Naive thymus-derived CD8-positive, alpha-beta T cell (primary cell): ENCODE data around the gene KIF2C. TPM values are rescaled to one million over a fixed set of nuclear protein-coding genes. Genes with fewer than 3 reads are reported as not detected.

Experiments used
- ATAC-seq, 2 donors: fragments of 150-1000 bp; cut with Tn5 transposase in 1 of 2; sonication (Bioruptor Pico), chemical (Tn5 transposase) in 1 of 2; 1 replicate in 1 of 2; 2 replicates in 1 of 2; pipeline ENCODE4 v1.10.0; 2021; ENCODE audit warnings: mild to moderate bottlenecking in 2 of 2, moderate library complexity in 2 of 2
- POLR2A ChIA-PET: fragments of 350-600 bp; sonication (Branson Sonifier 250); formaldehyde crosslinking; loops from one replicate; lab custom pipeline; 2021; ENCODE audit warnings: antibody characterized with exemption; lab: Charles Lee
- DNase-seq, 10 donors: peaks; one replicate each; pipeline versions ENCODE4 v3.0.0 to v3.0.0-alpha.2; 2020 to 2022
- H3K27ac Mint-ChIP-seq, 10 donors: one replicate each; pipeline ENCODE4 v1.8.0; 2020 to 2022; ENCODE audit warnings: mild to moderate bottlenecking in 10 of 10, mixed read lengths in 10 of 10, moderate library complexity in 4 of 10, inconsistent platforms in 1 of 10
- H3K27me3 Mint-ChIP-seq, 5 donors: one replicate each; pipeline ENCODE4 v1.8.0; 2021 to 2022; ENCODE audit warnings: mixed read lengths in 5 of 5
- H3K36me3 Mint-ChIP-seq, 3 donors: one replicate each; pipeline ENCODE4 v1.8.0; 2020 to 2022; ENCODE audit warnings: mixed read lengths in 3 of 3, mild to moderate bottlenecking in 2 of 3, inconsistent platforms in 1 of 3
- H3K4me1 Mint-ChIP-seq, 4 donors: one replicate each; pipeline ENCODE4 v1.8.0; 2021 to 2022; ENCODE audit warnings: mixed read lengths in 4 of 4
- H3K4me3 Mint-ChIP-seq, 10 donors: one replicate each; pipeline ENCODE4 v1.8.0; 2020 to 2022; ENCODE audit warnings: mild to moderate bottlenecking in 10 of 10, mixed read lengths in 10 of 10, moderate library complexity in 6 of 10, inconsistent platforms in 1 of 10
- H3K9me3 Mint-ChIP-seq, 9 donors: one replicate each; pipeline ENCODE4 v1.8.0; 2020 to 2022; ENCODE audit warnings: mixed read lengths in 9 of 9, mild to moderate bottlenecking in 3 of 9, inconsistent platforms in 1 of 9, moderate library complexity in 1 of 9
- polyA plus RNA-seq, 3 donors: library from polyadenylated mRNA; unstranded; fragments of 300-500 nt; fragmentation: Illumina TruSeq; gene quantifications; one replicate each; pipeline ENCODE4 v1.2.3, GENCODE V29; 2021
- total RNA-seq, 8 experiments: library from RNA in 2 of 8; stranded (reverse) in 2 of 8; gene quantifications; one replicate each; pipeline ENCODE4 v1.2.3 and lab custom pipeline; 2021 to 2026

Gene KIF2C
- total and polyA plus RNA-seq, 5 experiments from 2014 or later = 0.40 to 0.91 (median 0.41) TPM

DNA sequence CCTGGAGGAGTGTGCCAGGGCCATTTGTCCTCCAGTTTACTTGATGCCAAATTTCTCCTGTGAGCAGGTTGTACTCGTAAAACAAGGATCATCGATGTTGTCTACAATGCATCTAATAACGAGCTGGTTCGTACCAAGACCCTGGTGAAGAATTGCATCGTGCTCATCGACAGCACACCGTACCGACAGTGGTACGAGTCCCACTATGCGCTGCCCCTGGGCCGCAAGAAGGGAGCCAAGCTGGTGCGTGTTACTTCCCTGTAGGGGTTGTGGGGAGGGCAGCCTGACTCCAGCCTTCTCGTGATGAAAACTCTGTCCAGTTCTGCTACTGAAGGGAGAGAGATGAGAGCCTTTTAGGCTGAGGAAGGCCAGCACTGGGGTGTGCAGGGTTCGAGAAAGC is 37.9 kb downstream of the KIF2C start:
- Mint-ChIP-seq H3K4me3 (peak overlapping the region; percentile 51 to 97 (median 90)), H3K27ac (peak overlapping the region; percentile 57 to 98 (median 86)), H3K36me3 (peaks cover 0 to 60% (median 18%) of the 10 kb centered on the region in 3 donors), H3K9me3 (no peaks in the 10 kb centered on the region), H3K27me3 (no peaks in the 10 kb centered on the region), H3K4me1 (peaks cover 23 to 42% (median 34%) of the 10 kb centered on the region in 4 donors)
- ATAC-seq = no peak
- DNase-seq = no peak
- POLR2A ChIA-PET = interaction anchor here (0.5 to 5.3 kb wide), 6 partner anchors 9 to 234 kb away, joined by 3 to 109 read pairs (median 43); partner anchors contain the start of genes BEST4, HECTD3, RNU5D-1 and UROD

DNA sequence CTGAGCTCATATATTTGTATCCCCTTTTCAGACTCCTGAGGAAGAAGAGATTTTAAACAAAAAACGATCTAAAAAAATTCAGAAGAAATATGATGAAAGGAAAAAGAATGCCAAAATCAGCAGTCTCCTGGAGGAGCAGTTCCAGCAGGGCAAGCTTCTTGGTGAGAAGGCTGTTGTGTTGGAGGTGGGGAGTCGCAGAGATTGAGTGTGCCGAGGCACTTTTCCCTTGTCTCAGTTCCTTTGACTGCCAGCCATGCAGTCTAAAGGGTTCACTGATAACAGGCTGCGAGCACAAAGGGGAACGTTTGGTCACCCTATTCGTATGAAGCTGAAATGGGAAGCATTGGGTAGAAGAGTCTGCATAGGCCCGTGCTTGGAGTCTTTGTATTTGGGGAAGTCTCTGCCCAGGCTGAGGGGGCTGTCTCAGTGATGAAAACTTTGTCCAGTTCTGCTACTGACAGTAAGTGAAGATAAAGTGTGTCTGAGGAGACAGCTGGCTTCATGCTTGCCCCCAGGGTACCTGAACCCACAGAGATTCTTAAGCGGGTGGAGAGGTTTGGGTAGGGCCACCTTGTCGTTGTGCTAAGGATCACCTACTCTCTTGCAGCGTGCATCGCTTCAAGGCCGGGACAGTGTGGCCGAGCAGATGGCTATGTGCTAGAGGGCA is 38.5 kb downstream of the KIF2C start:
- ATAC-seq (no peak), DNase-seq (no peak)
- peak overlapping the region in 9 of 10 donors; percentile 24 to 97 (median 81) for H3K27ac Mint-ChIP-seq
- H3K36me3 Mint-ChIP-seq = peaks cover 0 to 60% (median 18%) of the 10 kb centered on the region in 3 donors
- H3K4me1 Mint-ChIP-seq = peaks cover 23 to 45% (median 35%) of the 10 kb centered on the region in 4 donors
- H3K27me3 Mint-ChIP-seq = no peaks in the 10 kb centered on the region
- peak overlapping the region in 6 of 10 donors; percentile 6 to 97 (median 55) for H3K4me3 Mint-ChIP-seq
- POLR2A ChIA-PET = interaction anchor here (0.5 to 5.3 kb wide), 4 partner anchors 9 to 57 kb away, joined by 3 to 109 read pairs (median 68); partner anchors contain the start of genes BEST4 and RNU5D-1
- no peaks in the 10 kb centered on the region for H3K9me3 Mint-ChIP-seq

DNA sequence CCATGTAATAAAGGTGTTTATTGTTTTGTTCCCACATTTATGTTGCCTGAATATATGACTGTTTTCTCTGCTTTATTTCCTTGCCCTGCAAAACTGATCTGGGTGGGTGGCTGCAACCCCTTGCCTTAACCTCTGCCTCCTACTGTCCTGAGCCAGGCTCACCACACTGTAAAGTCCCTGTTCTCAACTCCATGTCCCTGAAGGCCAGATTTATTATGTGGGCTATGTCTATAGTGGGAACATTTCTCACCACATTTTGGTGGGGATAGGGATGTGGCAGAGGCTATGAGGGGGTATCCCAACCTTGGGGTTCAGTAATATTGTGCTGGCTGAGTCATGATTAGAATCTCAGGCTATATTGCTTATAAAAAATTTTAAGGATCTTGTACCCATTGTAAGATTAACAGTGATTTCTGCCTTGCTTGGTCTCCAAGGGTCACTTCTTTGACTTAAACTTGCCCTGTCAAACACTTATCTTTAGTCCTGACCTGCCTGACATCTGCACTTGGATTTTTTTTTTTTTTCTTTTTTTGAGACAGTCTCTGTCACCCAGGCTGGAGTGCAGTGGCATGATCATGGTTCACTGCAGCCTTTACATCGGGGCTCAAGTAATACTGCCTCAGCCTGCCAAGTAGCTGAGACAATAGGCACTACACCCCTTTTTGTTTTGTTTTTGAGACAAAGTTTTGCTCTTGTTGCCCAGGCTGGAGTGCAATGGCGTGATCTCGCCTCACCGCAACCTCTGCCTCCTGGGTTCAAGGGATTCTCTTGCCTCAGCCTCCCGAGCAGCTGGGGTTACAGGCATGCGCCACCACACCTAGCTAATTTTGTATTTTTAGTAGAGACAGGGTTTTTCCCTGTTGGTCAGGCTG is 39.3 kb downstream of the KIF2C start:
- Mint-ChIP-seq H3K9me3 (no peaks in the 10 kb centered on the region), H3K4me1 (peaks cover 26 to 53% (median 41%) of the 10 kb centered on the region in 4 donors), H3K4me3 (peak overlapping the region in 3 of 10 donors; percentile 34 to 72 (median 37)), H3K27ac (peak overlapping the region in 7 of 10 donors; percentile 7 to 95 (median 81)), H3K36me3 (peaks cover 0 to 60% (median 18%) of the 10 kb centered on the region in 3 donors), H3K27me3 (no peaks in the 10 kb centered on the region)
- no peak for DNase-seq
- POLR2A ChIA-PET = interaction anchor here (0.6 to 5.3 kb wide), 3 partner anchors 8 to 680 kb away, joined by 3 to 109 read pairs (median 99); partner anchors contain the start of genes BEST4 and RNU5D-1
- ATAC-seq = no peak

DNA sequence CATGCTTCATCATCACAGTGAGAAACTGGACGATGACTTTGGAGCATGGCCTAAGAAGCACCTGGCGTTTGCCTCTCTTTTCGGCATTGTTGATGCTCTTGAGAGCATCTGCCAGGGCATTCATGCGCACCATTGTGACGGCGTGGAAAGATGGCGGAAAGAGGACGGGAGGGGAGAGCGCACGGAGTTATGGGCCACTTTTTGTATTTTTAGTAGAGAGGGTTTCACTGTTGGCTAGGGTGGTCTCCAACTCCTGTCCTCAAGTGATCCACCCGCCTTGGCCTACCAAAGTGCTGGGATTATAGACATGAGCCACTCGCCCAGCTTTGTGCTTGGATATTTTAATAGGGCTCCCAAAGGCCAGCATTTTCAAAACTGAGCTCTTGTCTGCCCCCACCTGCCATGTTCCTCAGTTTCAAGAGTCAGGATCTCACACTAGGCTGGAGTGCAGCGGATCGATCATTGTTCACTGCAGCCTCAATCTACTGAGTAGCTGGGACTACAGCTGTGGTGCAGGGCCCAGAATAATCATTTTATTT is 41.0 kb downstream of the KIF2C start:
- H3K9me3 Mint-ChIP-seq = no peaks in the 10 kb centered on the region
- H3K36me3 Mint-ChIP-seq = peaks cover 0 to 60% (median 18%) of the 10 kb centered on the region in 3 donors
- ATAC-seq (no peak), DNase-seq (no peak)
- peak overlapping the region in 1 of 10 donors; percentile 24 for H3K4me3 Mint-ChIP-seq
- H3K27me3 Mint-ChIP-seq = no peaks in the 10 kb centered on the region
- POLR2A ChIA-PET = interaction anchor here (0.8 kb wide), 1 partner anchor 20 kb away, joined by 4 read pairs; the partner anchor contains the start of gene PLK3
- H3K27ac Mint-ChIP-seq = peak overlapping the region in 3 of 10 donors; percentile 38 to 68 (median 44)
- H3K4me1 Mint-ChIP-seq = peaks cover 28 to 55% (median 46%) of the 10 kb centered on the region in 4 donors

DNA sequence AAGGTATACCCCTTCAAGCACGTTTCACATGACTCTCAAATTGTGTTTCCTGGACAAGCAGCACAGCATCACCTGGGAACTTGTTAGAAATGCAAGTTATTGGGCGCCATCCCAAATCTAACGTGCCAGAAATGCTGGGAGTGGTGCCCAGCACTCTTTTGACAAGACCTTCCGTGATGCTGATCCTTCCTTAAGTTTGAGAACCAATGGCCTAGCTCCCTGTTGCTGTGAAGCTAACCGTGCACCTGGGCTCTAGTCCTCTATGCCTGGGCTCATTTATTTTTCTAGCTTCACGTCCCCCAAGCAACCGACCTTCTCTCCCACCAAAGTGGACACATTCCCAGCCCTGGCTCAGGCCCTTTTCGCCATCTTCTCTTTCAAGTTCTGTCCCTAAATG is 44.1 kb downstream of the KIF2C start:
- Mint-ChIP-seq H3K4me1 (peaks cover 17 to 39% (median 31%) of the 10 kb centered on the region in 4 donors), H3K27ac (peak overlapping the region in 8 of 10 donors; percentile 28 to 87 (median 76)), H3K27me3 (no peaks in the 10 kb centered on the region), H3K9me3 (no peaks in the 10 kb centered on the region), H3K36me3 (peaks cover 0 to 32% (median 11%) of the 10 kb centered on the region in 3 donors), H3K4me3 (peak overlapping the region; percentile 64 to 80 (median 74))
- ATAC-seq (no peak), DNase-seq (no peak)
- POLR2A ChIA-PET = interaction anchor here (0.6 to 11.9 kb wide), 9 partner anchors 8 to 228 kb away, joined by 3 to 100 read pairs (median 35); partner anchors contain the start of genes BTBD19, DYNLT4, HECTD3 and PLK3

DNA sequence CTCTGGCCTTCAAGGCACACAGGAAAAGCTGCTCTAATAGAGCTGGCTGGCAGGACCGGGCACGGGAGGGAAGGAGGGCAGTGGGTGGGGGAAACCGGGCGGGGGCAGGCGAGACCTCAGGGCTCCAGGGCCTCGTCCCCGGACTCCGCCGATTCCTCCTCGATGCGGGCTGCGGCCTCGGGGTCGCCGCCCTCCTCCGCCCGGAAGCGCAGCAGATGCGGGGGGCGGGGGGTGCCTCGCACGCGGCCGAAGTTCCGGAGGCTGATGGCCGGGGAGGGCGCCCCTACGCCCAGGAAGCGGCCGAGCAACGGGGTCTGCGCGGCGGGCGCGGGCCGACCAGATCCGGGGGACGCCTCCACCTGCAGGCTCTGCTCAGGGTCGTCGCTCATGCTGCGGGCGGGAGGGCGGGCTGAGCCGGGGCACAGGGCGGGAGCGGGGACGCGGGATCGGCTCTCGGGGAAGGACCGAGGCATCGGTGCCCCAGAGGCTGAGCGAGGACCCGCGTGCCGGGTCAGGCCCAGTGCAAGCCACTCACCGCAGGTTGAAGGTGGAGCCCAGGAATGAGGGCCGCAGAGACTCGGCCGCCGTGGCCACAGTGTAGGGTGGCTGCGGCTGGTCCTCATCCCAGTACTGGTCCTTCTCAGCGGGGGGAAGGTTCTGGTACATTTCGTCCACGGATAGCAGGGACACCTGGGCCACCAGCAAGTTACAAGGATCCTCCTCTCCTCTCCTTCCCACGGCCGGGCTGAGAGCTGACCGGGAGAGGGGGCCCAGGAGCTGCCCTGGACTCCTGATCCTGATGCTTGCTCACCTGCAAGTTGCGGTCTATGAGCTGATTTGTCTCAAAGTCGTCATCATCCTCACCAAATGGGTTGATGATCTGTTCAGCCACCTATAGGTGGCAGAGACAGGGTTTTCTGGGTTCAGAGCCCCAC is 44.7 kb downstream of the KIF2C start:
- Mint-ChIP-seq H3K27me3 (no peaks in the 10 kb centered on the region), H3K27ac (peak overlapping the region; percentile 66 to 95 (median 84)), H3K4me3 (peak overlapping the region; percentile 70 to 84 (median 80)), H3K36me3 (peaks cover 0 to 26% (median 11%) of the 10 kb centered on the region in 3 donors), H3K9me3 (no peaks in the 10 kb centered on the region), H3K4me1 (peaks cover 16 to 34% (median 30%) of the 10 kb centered on the region in 4 donors)
- DNase-seq (peak in 3 of 10 donors; percentile 30 to 34 (median 32)), ATAC-seq (peak; percentile 37 to 52)
- POLR2A ChIA-PET = interaction anchor here (0.6 to 11.9 kb wide), 16 partner anchors 8 to 519 kb away, joined by 3 to 100 read pairs (median 6); partner anchors contain the start of genes BTBD19, DYNLT4, EIF2B3 and HECTD3

DNA sequence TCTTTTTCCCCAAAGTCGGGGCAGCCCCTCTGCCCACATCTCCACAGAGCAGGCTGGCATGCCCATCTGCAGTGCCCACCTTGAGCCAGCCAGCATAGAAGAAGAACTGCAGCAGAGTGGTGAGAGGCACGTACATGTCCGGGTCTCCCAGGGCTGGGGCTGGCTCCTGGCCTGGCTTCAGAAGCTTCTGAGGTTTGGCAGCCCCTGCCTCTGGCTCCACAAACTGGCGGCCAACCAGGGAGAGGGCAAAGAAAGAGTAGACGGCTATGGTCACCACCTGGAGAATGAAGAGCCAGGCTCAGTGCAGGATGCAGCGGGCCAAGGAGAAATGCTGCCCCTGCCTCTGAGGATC is 45.4 kb downstream of the KIF2C start:
- DNase-seq (no peak), ATAC-seq (peak in 1 of 2 donors; percentile 1)
- H3K27me3 Mint-ChIP-seq = no peaks in the 10 kb centered on the region
- peaks cover 16 to 34% (median 30%) of the 10 kb centered on the region in 4 donors for H3K4me1 Mint-ChIP-seq
- H3K36me3 Mint-ChIP-seq = peaks cover 0 to 19% (median 11%) of the 10 kb centered on the region in 3 donors
- H3K4me3 Mint-ChIP-seq = peak overlapping the region; percentile 70 to 84 (median 80)
- peak overlapping the region; percentile 66 to 95 (median 84) for H3K27ac Mint-ChIP-seq
- H3K9me3 Mint-ChIP-seq = no peaks in the 10 kb centered on the region
- POLR2A ChIA-PET = interaction anchor here (0.6 to 11.9 kb wide), 16 partner anchors 9 to 519 kb away, joined by 3 to 100 read pairs (median 6); partner anchors contain the start of genes BTBD19, DYNLT4, EIF2B3 and HECTD3

DNA sequence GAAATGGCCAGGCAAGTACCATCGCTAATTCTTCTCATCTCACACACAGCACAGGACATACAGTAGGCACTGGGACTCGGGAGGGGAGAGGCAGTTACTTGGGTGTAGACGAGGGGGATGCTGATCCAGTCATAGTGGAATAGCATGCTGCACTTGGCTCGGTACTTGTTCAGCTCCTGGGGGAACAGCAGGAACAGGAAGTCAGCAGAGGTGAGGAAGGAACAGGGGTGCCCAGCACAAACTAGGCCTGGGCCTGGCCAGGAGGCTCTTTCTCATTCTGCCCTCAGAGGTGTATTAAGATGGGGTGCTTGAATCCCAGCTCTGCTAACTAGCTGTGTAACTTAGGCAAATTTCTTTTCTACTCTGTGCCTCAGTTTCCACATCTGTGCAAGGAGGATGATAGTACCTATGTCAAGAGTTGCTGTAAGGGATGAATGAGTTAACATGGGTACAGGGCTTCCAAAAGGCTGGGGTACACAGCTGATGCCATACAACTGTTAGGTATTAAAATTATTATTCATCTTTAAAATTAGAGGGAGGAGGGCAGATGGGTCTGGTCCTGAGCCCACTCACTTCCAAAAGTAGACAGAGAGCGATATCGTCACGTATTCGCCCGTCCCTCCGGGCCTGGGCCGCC is 46.0 kb downstream of the KIF2C start:
- peaks cover 16 to 34% (median 30%) of the 10 kb centered on the region in 4 donors for H3K4me1 Mint-ChIP-seq

DNA sequence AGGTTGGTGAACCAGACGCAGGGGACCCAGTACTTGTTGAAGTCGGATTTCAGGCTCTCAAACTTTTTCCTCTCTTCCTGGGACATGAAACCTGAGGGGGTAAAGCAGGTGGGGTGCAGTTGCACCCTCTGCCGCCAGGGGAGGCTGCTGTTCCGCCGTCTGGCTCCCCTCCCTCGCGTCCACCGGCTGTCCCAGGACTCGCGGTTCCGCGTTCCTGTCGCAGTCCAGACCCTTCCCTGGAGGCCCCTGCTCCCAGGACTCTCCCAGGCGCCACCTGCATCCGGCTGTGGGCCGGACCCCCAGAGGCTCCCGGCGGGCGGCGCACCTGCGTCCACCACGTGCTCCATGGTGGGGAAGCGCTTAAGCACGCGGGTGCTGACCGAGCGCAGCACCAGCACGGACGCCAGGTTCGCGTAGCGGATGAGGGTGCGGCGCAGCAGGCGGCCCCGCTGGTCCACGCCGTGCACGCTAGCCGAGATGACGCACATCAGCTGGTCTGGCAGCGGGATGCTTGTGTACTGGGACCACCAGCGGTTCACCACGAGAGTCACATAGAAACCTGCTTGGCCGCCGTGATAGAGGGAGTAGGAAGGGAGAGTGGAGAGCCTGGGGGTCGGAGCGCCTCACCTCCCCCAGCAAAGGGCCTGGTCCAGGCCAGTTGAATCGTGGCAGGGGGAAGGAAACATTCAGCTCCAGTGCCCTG is 46.7 kb downstream of the KIF2C start:
- DNase-seq (peak; percentile 64 to 91 (median 79)), ATAC-seq (peak; percentile 75 to 77)
- Mint-ChIP-seq H3K27me3 (no peaks in the 10 kb centered on the region), H3K9me3 (no peaks in the 10 kb centered on the region), H3K27ac (peak overlapping the region; percentile 35 to 95 (median 88)), H3K4me1 (peaks cover 16 to 34% (median 30%) of the 10 kb centered on the region in 4 donors), H3K4me3 (peak overlapping the region; percentile 69 to 84 (median 80)), H3K36me3 (peaks cover 0 to 7% (median under 1%) of the 10 kb centered on the region in 3 donors)
- POLR2A ChIA-PET = interaction anchor here (0.5 to 11.9 kb wide), 15 partner anchors 10 to 1339 kb away, joined by 3 to 100 read pairs (median 6); partner anchors contain the start of genes BTBD19, DYNLT4, HECTD3 and PLK3

More for the DNA sequence above, 46.0 kb downstream of the KIF2C start:
- H3K27me3 Mint-ChIP-seq = no peaks in the 10 kb centered on the region
- DNase-seq (no peak), ATAC-seq (no peak)
- H3K9me3 Mint-ChIP-seq = no peaks in the 10 kb centered on the region
- POLR2A ChIA-PET = interaction anchor here (0.5 to 11.9 kb wide), 17 partner anchors 9 to 518 kb away, joined by 3 to 100 read pairs (median 5); partner anchors contain the start of genes BTBD19, DYNLT4, EIF2B3 and HECTD3
- H3K36me3 Mint-ChIP-seq = peaks cover 0 to 13% (median 6%) of the 10 kb centered on the region in 3 donors
- peak overlapping the region; percentile 74 to 84 (median 80) for H3K4me3 Mint-ChIP-seq
- peak overlapping the region; percentile 57 to 95 (median 88) for H3K27ac Mint-ChIP-seq
